HFFc6 (cell line): ENCODE results near the gene CTSS. TPM values are rescaled to one million over a fixed set of nuclear protein-coding genes. Genes with fewer than 3 reads are reported as not detected.

Experiments used
- DNase-seq: peaks from one replicate; pipeline ENCODE4 v3.0.0-alpha.2; 2018
- H3K27ac Mint-ChIP-seq: 2 replicates; pipeline ENCODE4 v1.8.0; 2020; ENCODE audit warnings: mild to moderate bottlenecking, mixed read lengths
- H3K27me3 Mint-ChIP-seq: 2 replicates; pipeline ENCODE4 v1.8.0; 2021; ENCODE audit warnings: mild to moderate bottlenecking, moderate library complexity, mixed read lengths; ENCODE audit not compliant: insufficient read depth
- H3K36me3 Mint-ChIP-seq: 2 replicates; pipeline ENCODE4 v1.8.0; 2021; ENCODE audit warnings: low read depth, mixed read lengths
- H3K4me1 Mint-ChIP-seq: 2 replicates; pipeline ENCODE4 v1.8.0; 2020; ENCODE audit warnings: low read depth, mixed read lengths
- H3K4me3 Mint-ChIP-seq: 2 replicates; pipeline ENCODE4 v1.8.0; 2020; ENCODE audit warnings: mild to moderate bottlenecking, moderate library complexity, mixed read lengths
- H3K9me3 Mint-ChIP-seq: 2 replicates; pipeline ENCODE4 v1.8.0; 2020; ENCODE audit warnings: mild to moderate bottlenecking, mixed read lengths
- CTCF ChIP-seq: fragments of 200-600 bp; sonication (generic); IDR thresholded peaks from 2 replicates; pipeline ENCODE4 v1.5.0; 2021; ENCODE audit warnings: antibody characterized with exemption, mild to moderate bottlenecking
- total RNA-seq, 6 experiments: library from RNA; stranded (reverse); fragmentation: NEBNext Ultra II Directional; extraction: Animal tissue kit (Norgen Biotek cat#: 25700); gene quantifications; 2 replicates in 1 of 6; 3 replicates in 5 of 6; pipeline ENCODE4 v1.2.3, GENCODE V29; 2021

CTSS gene
- total RNA-seq, 6 experiments from 2014 or later: 0.14 to 0.77 (median 0.31) TPM; not detected in 1

- Mint-ChIP-seq H3K4me1 (peaks cover 31% of the 10 kb centered on the region), H3K27ac (peak overlapping the region; percentile 99), H3K4me3 (peak overlapping the region; percentile 99), H3K27me3 (peaks cover 2% of the 10 kb centered on the region; the same call in 1 of the 2 replicates), H3K36me3 (peaks cover 13% of the 10 kb centered on the region), H3K9me3 (no peaks in the 10 kb centered on the region)
- no peak for DNase-seq
- TF ChIP-seq CTCF: no peak
Observed at GRCh38 chr1:150696590-150696989, 69.0 kb downstream of the CTSS start.

- H3K4me1 Mint-ChIP-seq: peaks cover 31% of the 10 kb centered on the region
- no peak for TF ChIP-seq CTCF
- no peak for DNase-seq
- H3K9me3 Mint-ChIP-seq: no peaks in the 10 kb centered on the region
- H3K27ac Mint-ChIP-seq: peak overlapping the region; percentile 99
- peaks cover under 1% of the 10 kb centered on the region; the same call in 1 of the 2 replicates for H3K27me3 Mint-ChIP-seq
- peaks cover 15% of the 10 kb centered on the region for H3K36me3 Mint-ChIP-seq
- peak overlapping the region; percentile 99 for H3K4me3 Mint-ChIP-seq
Observed at GRCh38 chr1:150696162-150696561, 69.4 kb downstream of the CTSS start.

- TF ChIP-seq CTCF: no peak
- Mint-ChIP-seq H3K9me3 (no peaks in the 10 kb centered on the region), H3K4me1 (peaks cover 31% of the 10 kb centered on the region), H3K36me3 (peaks cover 15% of the 10 kb centered on the region), H3K4me3 (peak overlapping the region; percentile 34; the same call in 1 of the 2 replicates), H3K27me3 (no peaks in the 10 kb centered on the region), H3K27ac (no peak overlapping the region)
- DNase-seq: no peak
Observed at GRCh38 chr1:150695561-150695960, 70.0 kb downstream of the CTSS start.

- peaks cover 20% of the 10 kb centered on the region for H3K36me3 Mint-ChIP-seq
- peak overlapping the region; percentile 69 for H3K27ac Mint-ChIP-seq
- H3K4me1 Mint-ChIP-seq: peaks cover 35% of the 10 kb centered on the region
- H3K27me3 Mint-ChIP-seq: no peaks in the 10 kb centered on the region; the same call in 1 of the 2 replicates
- H3K4me3 Mint-ChIP-seq: no peak overlapping the region; the same call in 1 of the 2 replicates
- no peak for TF ChIP-seq CTCF
- DNase-seq: no peak
- no peaks in the 10 kb centered on the region for H3K9me3 Mint-ChIP-seq
Observed at GRCh38 chr1:150692720-150693119, 72.9 kb downstream of the CTSS start.

- Mint-ChIP-seq H3K27ac (no peak overlapping the region), H3K9me3 (no peaks in the 10 kb centered on the region), H3K36me3 (peaks cover 8% of the 10 kb centered on the region), H3K4me3 (no peak overlapping the region), H3K27me3 (no peaks in the 10 kb centered on the region; the same call in 1 of the 2 replicates), H3K4me1 (peaks cover 18% of the 10 kb centered on the region)
- TF ChIP-seq CTCF: no peak
- DNase-seq: no peak
Observed at GRCh38 chr1:150688763-150689162, 76.8 kb downstream of the CTSS start.
